Thyroid gland (tissue), 4 donors: ENCODE results near the gene NADK2.

Source experiments
- POLR2A ChIP-seq, 2 donors: fragments of 450-650 bp; IDR thresholded peaks; one replicate each; pipeline ENCODE4 v1.6.1; 2017; ENCODE audit warnings: antibody characterized with exemption in 2 of 2, mild to moderate bottlenecking in 2 of 2, moderate library complexity in 1 of 2
- TF ChIP-seq, protein P1 (sequence below), 6 experiments: fragments of 200-600 bp in 3 of 6; fragments of 450-650 bp in 3 of 6; sonication (generic) in 3 of 6; IDR thresholded peaks; one replicate each; pipeline ENCODE4 v1.5.1; 2016 to 2019; ENCODE audit warnings: antibody characterized with exemption in 6 of 6, mild to moderate bottlenecking in 2 of 6, inconsistent platforms in 1 of 6, moderate library complexity in 1 of 6

DNA sequence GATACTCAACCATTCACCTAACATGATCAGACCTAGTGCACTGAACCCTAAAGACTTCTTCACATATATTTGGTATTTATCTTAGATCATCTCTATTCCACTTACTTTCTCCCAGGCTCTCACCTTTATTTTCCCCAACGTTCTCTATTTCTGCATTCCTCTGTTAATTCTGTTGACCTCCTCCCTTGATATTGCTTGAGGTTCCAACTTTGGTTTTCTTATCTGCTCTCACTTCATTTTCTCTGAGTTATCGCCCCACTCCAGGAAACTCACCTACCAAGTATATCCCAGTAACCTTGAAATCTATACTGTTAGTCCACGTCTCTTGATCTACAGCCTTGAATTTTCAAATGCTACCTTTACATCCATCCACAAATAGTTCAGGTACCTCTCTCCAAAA, 9.2 kb downstream of the NADK2 start:
- TF ChIP-seq, protein P1, sequence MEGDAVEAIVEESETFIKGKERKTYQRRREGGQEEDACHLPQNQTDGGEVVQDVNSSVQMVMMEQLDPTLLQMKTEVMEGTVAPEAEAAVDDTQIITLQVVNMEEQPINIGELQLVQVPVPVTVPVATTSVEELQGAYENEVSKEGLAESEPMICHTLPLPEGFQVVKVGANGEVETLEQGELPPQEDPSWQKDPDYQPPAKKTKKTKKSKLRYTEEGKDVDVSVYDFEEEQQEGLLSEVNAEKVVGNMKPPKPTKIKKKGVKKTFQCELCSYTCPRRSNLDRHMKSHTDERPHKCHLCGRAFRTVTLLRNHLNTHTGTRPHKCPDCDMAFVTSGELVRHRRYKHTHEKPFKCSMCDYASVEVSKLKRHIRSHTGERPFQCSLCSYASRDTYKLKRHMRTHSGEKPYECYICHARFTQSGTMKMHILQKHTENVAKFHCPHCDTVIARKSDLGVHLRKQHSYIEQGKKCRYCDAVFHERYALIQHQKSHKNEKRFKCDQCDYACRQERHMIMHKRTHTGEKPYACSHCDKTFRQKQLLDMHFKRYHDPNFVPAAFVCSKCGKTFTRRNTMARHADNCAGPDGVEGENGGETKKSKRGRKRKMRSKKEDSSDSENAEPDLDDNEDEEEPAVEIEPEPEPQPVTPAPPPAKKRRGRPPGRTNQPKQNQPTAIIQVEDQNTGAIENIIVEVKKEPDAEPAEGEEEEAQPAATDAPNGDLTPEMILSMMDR (IDR thresholded peaks at IDR 0.05), result no peak
- TF ChIP-seq POLR2A (IDR thresholded peaks at IDR 0.05), result no peak
